Testis (tissue), 3 donors: ENCODE results near the gene SLC2A6. TPM values are rescaled to one million over a fixed set of nuclear protein-coding genes. Genes with fewer than 3 reads are reported as not detected.

Experiments
- DNase-seq: peaks from one replicate; pipeline ENCODE4 v3.0.0-alpha.2; 2019
- H3K27ac ChIP-seq, 2 donors: fragments of 200-600 bp; sonication (generic); one replicate each; pipeline ENCODE4 v1.5.1; 2019
- H3K27me3 ChIP-seq: fragments of 200-600 bp; sonication (generic); one replicate; pipeline ENCODE4 v1.5.1; 2019
- H3K36me3 ChIP-seq: fragments of 200-600 bp; sonication (generic); one replicate; pipeline ENCODE4 v1.5.1; 2017; ENCODE audit warnings: low read depth; ENCODE audit errors: missing control alignments
- H3K4me1 ChIP-seq: fragments of 200-600 bp; sonication (generic); one replicate; pipeline ENCODE4 v1.5.1; 2019
- H3K4me3 ChIP-seq, 2 donors: fragments of 200-600 bp; sonication (generic); one replicate each; pipeline ENCODE4 v1.5.1; 2017 to 2019
- H3K9me3 ChIP-seq: fragments of 200-600 bp; sonication (generic); one replicate; pipeline ENCODE4 v1.5.1; 2017
- POLR2A ChIP-seq: fragments of 450-650 bp; IDR thresholded peaks from one replicate; pipeline ENCODE4 v1.6.1; 2017; ENCODE audit warnings: antibody characterized with exemption, mild to moderate bottlenecking, moderate library complexity
- WGBS, 2 donors: methylation state at CpG; one replicate each; pipeline ENCODE4 v1.1.5; 2018; 5-methylcytosine and 5-hydroxymethylcytosine counted together
- intact Hi-C: fragments of 100-400 bp; cut with DNase I; formaldehyde crosslinking; loops from one replicate; pipeline ENCODE4 v1.15.1; 2023; ENCODE audit warnings: low total_unique reads
- polyA plus RNA-seq: library from polyadenylated mRNA; stranded (reverse); fragments of 350-450 nt; fragmentation: Illumina TruSeq; extraction: RNeasy Lipid Tissue Mini Kit (QIAGEN cat#74804); gene quantifications from one replicate; pipeline ENCODE4 v1.2.3, GENCODE V29; 2014; ENCODE audit warnings: low read depth, low replicate concordance; ENCODE audit not compliant: insufficient read depth
- total RNA-seq, 2 donors: library from RNA; depleted of rRNA; stranded (reverse); fragments of >200 nt; gene quantifications; one replicate each; pipeline ENCODE4 v1.2.3, GENCODE V29; 2016
- TF ChIP-seq, protein P1 (sequence below), 3 experiments: fragments of 450-650 bp in 2 of 3; fragments of 200-600 bp in 1 of 3; sonication (generic) in 1 of 3; IDR thresholded peaks; one replicate each; pipeline ENCODE4 v1.5.1; 2016 to 2019; ENCODE audit warnings: antibody characterized with exemption in 3 of 3, mild to moderate bottlenecking in 2 of 3, moderate library complexity in 1 of 3

SLC2A6 gene
- total and polyA plus RNA-seq, 3 donors from 2014 or later: 2.6 to 3.5 (median 2.9) TPM

DNA sequence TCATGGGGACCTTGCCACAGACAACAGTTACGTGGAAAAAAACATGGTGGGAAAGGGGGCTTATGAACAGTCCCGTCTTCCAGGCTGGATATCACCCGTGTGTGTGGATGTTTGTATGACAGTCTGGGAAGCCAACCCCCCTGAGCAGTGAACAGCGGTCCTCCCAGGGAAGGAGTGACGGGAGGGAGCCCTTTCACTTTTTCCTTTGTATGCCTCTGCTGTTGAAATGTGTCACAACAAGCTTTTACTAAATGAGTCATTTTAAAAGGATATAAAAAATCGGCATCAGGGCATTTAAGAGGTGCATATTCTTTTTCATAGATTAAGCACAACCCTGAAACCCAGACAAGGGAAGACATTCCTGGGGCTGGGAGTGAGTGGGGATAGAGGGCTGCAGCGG is 40.8 kb upstream of the SLC2A6 start:
- Histone ChIP-seq H3K27ac (no peak overlapping the region), H3K4me3 (no peak overlapping the region), H3K4me1 (peaks cover 7% of the 10 kb centered on the region), H3K9me3 (no peaks in the 10 kb centered on the region), H3K36me3 (no peaks in the 10 kb centered on the region), H3K27me3 (no peaks in the 10 kb centered on the region)
- intact Hi-C loops: loop anchor here (5.0 kb wide), 1 partner anchor 48 kb away; no protein-coding TSS in a partner anchor
- no peak for DNase-seq
- no peak for TF ChIP-seq POLR2A
- TF ChIP-seq, protein P1, sequence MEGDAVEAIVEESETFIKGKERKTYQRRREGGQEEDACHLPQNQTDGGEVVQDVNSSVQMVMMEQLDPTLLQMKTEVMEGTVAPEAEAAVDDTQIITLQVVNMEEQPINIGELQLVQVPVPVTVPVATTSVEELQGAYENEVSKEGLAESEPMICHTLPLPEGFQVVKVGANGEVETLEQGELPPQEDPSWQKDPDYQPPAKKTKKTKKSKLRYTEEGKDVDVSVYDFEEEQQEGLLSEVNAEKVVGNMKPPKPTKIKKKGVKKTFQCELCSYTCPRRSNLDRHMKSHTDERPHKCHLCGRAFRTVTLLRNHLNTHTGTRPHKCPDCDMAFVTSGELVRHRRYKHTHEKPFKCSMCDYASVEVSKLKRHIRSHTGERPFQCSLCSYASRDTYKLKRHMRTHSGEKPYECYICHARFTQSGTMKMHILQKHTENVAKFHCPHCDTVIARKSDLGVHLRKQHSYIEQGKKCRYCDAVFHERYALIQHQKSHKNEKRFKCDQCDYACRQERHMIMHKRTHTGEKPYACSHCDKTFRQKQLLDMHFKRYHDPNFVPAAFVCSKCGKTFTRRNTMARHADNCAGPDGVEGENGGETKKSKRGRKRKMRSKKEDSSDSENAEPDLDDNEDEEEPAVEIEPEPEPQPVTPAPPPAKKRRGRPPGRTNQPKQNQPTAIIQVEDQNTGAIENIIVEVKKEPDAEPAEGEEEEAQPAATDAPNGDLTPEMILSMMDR (IDR thresholded peaks at IDR 0.05): no peak
- 80 to 82% methylated on average over 7 of the region's 7 CpGs for WGBS, 2 donors

DNA sequence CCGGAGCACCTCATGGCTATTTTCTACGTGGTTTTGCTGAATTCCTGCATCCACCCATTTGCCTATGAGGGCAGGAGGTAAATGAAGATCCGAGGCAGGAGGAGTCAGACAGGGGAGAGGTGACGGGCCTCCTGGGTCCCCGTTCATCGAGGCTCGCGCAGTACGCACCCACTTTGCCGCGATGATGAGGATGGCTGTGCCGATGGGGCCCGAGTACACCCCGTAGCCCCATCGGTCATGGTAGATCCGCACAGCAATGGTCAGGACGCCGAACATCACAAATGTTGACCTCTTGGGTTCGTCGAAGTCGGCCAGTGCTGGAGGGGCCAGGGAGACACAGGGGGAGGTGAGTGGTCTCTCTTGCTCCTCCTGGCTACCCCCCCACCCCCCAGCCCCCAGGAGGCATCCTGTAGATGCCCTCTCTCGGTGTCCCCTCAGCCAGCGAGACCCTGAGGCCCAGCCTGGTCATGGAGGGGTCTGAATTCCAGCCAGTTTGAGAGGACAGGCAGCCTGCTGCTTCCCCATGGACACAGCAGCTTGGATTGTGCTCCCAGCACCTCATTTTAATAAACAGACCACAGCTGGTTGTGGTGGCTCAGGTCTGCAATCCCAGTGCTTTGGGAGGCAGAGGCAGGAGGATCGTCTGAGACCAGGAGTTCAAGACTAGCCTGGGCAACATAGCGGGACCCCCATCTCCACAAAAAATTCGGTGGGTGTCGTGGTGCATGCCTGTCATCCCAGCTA is 40.0 kb upstream of the SLC2A6 start:
- Histone ChIP-seq H3K9me3 (no peaks in the 10 kb centered on the region), H3K4me1 (peaks cover 11% of the 10 kb centered on the region), H3K4me3 (no peak overlapping the region), H3K27ac (no peak overlapping the region), H3K27me3 (no peaks in the 10 kb centered on the region), H3K36me3 (no peaks in the 10 kb centered on the region)
- intact Hi-C loops: loop anchor here (5.0 kb wide), 1 partner anchor 48 kb away; no protein-coding TSS in a partner anchor
- no peak for DNase-seq
- no peak for TF ChIP-seq POLR2A
- TF ChIP-seq, protein P1 (IDR thresholded peaks at IDR 0.05): no peak
- WGBS, 2 donors: 95 to 97% methylated on average over 22 to 27 of the region's 27 CpGs

DNA sequence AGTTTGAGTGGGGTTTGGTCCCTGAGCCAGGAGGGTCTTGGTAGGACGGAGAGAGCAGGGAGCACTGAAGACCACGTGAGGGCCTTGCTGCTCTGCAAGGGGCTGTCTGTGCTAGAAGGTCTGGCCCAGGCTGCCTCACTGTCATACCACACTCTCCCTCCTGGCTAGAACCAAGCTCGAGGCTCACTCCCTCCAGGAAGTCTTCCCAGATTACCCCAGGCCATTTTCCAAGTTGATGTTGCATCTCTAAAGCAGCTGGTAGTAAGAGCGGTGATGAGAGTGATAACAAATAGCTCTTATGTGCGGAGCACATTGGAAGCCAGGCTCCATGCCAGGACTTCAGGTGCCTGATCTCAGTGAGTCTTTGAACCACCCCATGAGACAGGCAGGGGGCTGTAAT is 39.3 kb upstream of the SLC2A6 start:
- TF ChIP-seq POLR2A: no peak
- TF ChIP-seq, protein P1 (IDR thresholded peaks at IDR 0.05): no peak
- H3K9me3 ChIP-seq: no peaks in the 10 kb centered on the region
- 90 to 97% methylated on average over 5 of the region's 5 CpGs for WGBS, 2 donors
- H3K4me1 ChIP-seq: peaks cover 18% of the 10 kb centered on the region
- no peak overlapping the region for H3K27ac ChIP-seq
- no peaks in the 10 kb centered on the region for H3K36me3 ChIP-seq
- no peak overlapping the region for H3K4me3 ChIP-seq
- DNase-seq: no peak
- intact Hi-C loops: loop anchor here (5.0 kb wide), 1 partner anchor 49 kb away; no protein-coding TSS in a partner anchor
- no peaks in the 10 kb centered on the region for H3K27me3 ChIP-seq

DNA sequence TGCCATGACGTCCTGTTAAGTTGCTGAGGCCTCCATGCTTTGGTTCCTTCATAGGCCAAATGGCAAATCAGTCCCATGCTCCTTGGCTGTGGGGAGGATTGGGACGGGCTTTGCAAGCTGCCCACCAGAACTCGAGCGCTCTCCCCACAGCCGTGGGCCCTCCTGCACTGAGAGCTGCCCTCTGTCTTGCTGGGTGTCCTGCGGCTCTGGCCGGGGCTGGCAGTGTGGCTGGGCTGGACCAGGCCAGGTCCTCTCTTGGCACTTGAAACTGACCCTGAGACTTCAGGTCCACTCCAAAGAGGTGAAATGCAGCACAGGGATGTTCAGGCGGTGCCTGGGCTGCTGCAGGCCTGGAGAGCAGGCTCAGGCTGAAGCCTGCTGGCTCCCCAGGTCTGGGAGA is 38.8 kb upstream of the SLC2A6 start:
- H3K36me3 ChIP-seq: no peaks in the 10 kb centered on the region
- H3K27ac ChIP-seq: no peak overlapping the region
- no peak for DNase-seq
- no peak overlapping the region for H3K4me3 ChIP-seq
- H3K27me3 ChIP-seq: no peaks in the 10 kb centered on the region
- 82% methylated on average over 8 of the region's 8 CpGs; no CpG with 5 or more reads in 1 of the 2 donors for WGBS, 2 donors
- peaks cover 22% of the 10 kb centered on the region for H3K4me1 ChIP-seq
- intact Hi-C loops: loop anchor here (5.0 kb wide), 1 partner anchor 50 kb away; no protein-coding TSS in a partner anchor
- no peaks in the 10 kb centered on the region for H3K9me3 ChIP-seq
- TF ChIP-seq, protein P1 (IDR thresholded peaks at IDR 0.05): no peak
- TF ChIP-seq POLR2A: no peak

DNA sequence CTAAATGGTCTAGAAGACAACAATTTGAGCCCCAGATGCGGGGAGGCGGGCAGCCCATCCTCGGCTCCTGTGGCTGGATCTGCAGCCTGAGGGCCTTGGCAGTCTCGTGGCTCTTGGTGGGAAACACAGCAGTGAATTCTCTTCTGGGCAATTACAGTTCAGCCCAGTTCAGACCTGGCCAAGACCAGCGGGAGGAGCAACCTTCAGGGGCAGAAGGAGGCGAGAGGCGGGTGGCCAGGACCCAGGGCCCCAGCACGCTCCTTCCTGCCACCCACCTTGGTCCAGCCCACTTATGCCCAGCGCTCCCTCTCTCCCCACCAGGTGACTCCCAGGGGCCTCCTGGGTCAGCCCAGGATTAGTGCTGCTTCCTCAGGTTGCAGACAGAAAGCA is 38.1 kb upstream of the SLC2A6 start:
- Histone ChIP-seq H3K9me3 (no peaks in the 10 kb centered on the region), H3K4me3 (no peak overlapping the region), H3K36me3 (no peaks in the 10 kb centered on the region), H3K27me3 (no peaks in the 10 kb centered on the region), H3K27ac (no peak overlapping the region), H3K4me1 (peaks cover 22% of the 10 kb centered on the region)
- DNase-seq: no peak
- 93 to 94% methylated on average over 3 to 9 of the region's 9 CpGs for WGBS, 2 donors
- intact Hi-C loops: loop anchor here (5.0 kb wide), 1 partner anchor 50 kb away; no protein-coding TSS in a partner anchor
- TF ChIP-seq POLR2A: no peak
- TF ChIP-seq, protein P1 (IDR thresholded peaks at IDR 0.05): no peak
